ENCODE results near the gene U2SURP.

Gene U2SURP

GRCh38 chr3:143014921-143015320 is 13.6 kb downstream of the U2SURP start:
- peaks cover 55% of the 10 kb centered on the region for H4K20me1 ChIP-seq (ENCODE audit: low read depth, low read length)
- no peak overlapping the region for H2AFZ ChIP-seq (ENCODE audit: low read depth, low read length, severe bottlenecking)
- H3F3A ChIP-seq (ENCODE audit: insufficient read depth): peaks cover 48% of the 10 kb centered on the region
- no peak overlapping the region for H3K9ac ChIP-seq (ENCODE audit: low read length)
- no peaks in the 10 kb centered on the region for H3K9me3 ChIP-seq (ENCODE audit: insufficient read depth, low read length)
- no peak overlapping the region for H3K4me2 ChIP-seq (ENCODE audit: low read depth, low read length, poor library complexity, severe bottlenecking)
- H3K27ac ChIP-seq (ENCODE audit: low read depth, low read length): no peak overlapping the region
- no peaks in the 10 kb centered on the region for H3K27me3 ChIP-seq (ENCODE audit: low read length)
- peaks cover 54% of the 10 kb centered on the region for H3K36me3 ChIP-seq (ENCODE audit: low read length)
- H3K79me2 ChIP-seq (ENCODE audit: insufficient read depth, low read length): peaks cover 68% of the 10 kb centered on the region
- H3K9me2 ChIP-seq (replicated peaks; ENCODE audit: insufficient read depth, low read length): no peaks in the 10 kb centered on the region
- TF ChIP-seq EZH2phosphoT487 (conservative IDR thresholded peaks at IDR 0.05; ENCODE audit: low read length) (no peak), CTCF (IDR thresholded peaks at IDR 0.05; ENCODE audit: insufficient read depth, low read length, poor library complexity, severe bottlenecking) (no peak)
- H3K4me3 ChIP-seq (ENCODE audit: insufficient read depth, low read length, poor library complexity, severe bottlenecking): no peak overlapping the region

GRCh38 chr3:143016321-143016972 is 15.1 kb downstream of the U2SURP start:
- Histone ChIP-seq H3K9ac (ENCODE audit: low read length) (no peak overlapping the region), H3K4me3 (ENCODE audit: insufficient read depth, low read length, poor library complexity, severe bottlenecking) (no peak overlapping the region), H3K4me2 (ENCODE audit: low read depth, low read length, poor library complexity, severe bottlenecking) (no peak overlapping the region), H3K9me2 (replicated peaks; ENCODE audit: insufficient read depth, low read length) (no peaks in the 10 kb centered on the region), H3K27ac (ENCODE audit: low read depth, low read length) (no peak overlapping the region), H3K36me3 (ENCODE audit: low read length) (peaks cover 63% of the 10 kb centered on the region), H3F3A (ENCODE audit: insufficient read depth) (peaks cover 48% of the 10 kb centered on the region), H3K27me3 (ENCODE audit: low read length) (no peaks in the 10 kb centered on the region), H3K9me3 (ENCODE audit: insufficient read depth, low read length) (no peaks in the 10 kb centered on the region), H3K79me2 (ENCODE audit: insufficient read depth, low read length) (peaks cover 58% of the 10 kb centered on the region), H4K20me1 (ENCODE audit: low read depth, low read length) (peaks cover 48% of the 10 kb centered on the region), H2AFZ (ENCODE audit: low read depth, low read length, severe bottlenecking) (no peak overlapping the region)
- TF ChIP-seq CTCF (IDR thresholded peaks at IDR 0.05; ENCODE audit: insufficient read depth, low read length, poor library complexity, severe bottlenecking) (peak; percentile 30), EZH2phosphoT487 (conservative IDR thresholded peaks at IDR 0.05; ENCODE audit: low read length) (no peak)

GRCh38 chr3:143024351-143024960 is 23.1 kb downstream of the U2SURP start:
- Histone ChIP-seq H3K27me3 (ENCODE audit: low read length) (no peaks in the 10 kb centered on the region), H2AFZ (ENCODE audit: low read depth, low read length, severe bottlenecking) (no peak overlapping the region), H3K9me3 (ENCODE audit: insufficient read depth, low read length) (no peaks in the 10 kb centered on the region), H3K36me3 (ENCODE audit: low read length) (peaks cover 95% of the 10 kb centered on the region), H3K9ac (ENCODE audit: low read length) (no peak overlapping the region), H3K4me2 (ENCODE audit: low read depth, low read length, poor library complexity, severe bottlenecking) (no peak overlapping the region), H3K4me3 (ENCODE audit: insufficient read depth, low read length, poor library complexity, severe bottlenecking) (no peak overlapping the region), H4K20me1 (ENCODE audit: low read depth, low read length) (peaks cover 17% of the 10 kb centered on the region), H3K79me2 (ENCODE audit: insufficient read depth, low read length) (peaks cover 10% of the 10 kb centered on the region), H3K27ac (ENCODE audit: low read depth, low read length) (no peak overlapping the region), H3K9me2 (replicated peaks; ENCODE audit: insufficient read depth, low read length) (no peaks in the 10 kb centered on the region), H3F3A (ENCODE audit: insufficient read depth) (peaks cover 9% of the 10 kb centered on the region; the same call in 1 of the 2 replicates)
- TF ChIP-seq EZH2phosphoT487 (conservative IDR thresholded peaks at IDR 0.05; ENCODE audit: low read length): no peak
- no peak for TF ChIP-seq CTCF (IDR thresholded peaks at IDR 0.05; ENCODE audit: insufficient read depth, low read length, poor library complexity, severe bottlenecking)

Data from SU-DHL-6 (cell line).